Neuronal stem cell (in vitro differentiated cells): ENCODE data around the gene HIPK4.
"Not testable (repeated sequence)": the region's sequence is repeated elsewhere in the genome, so short reads cannot be mapped to it uniquely, and the experiment has no call there.

Experiments used
- DNase-seq: peaks from one replicate; pipeline ENCODE4 v3.0.0-alpha.2; 2013; ENCODE audit warnings: low spot score
- H2AFZ ChIP-seq: one replicate; pipeline ENCODE4 v1.6.1; 2013; ENCODE audit warnings: mild to moderate bottlenecking, low read length, inconsistent platforms
- H2AK5ac ChIP-seq: 2 replicates; pipeline ENCODE4 v1.6.1; 2013; ENCODE audit warnings: low read depth, mild to moderate bottlenecking, inconsistent platforms, low read length, moderate library complexity, mixed read lengths
- H2BK120ac ChIP-seq: 2 replicates; pipeline ENCODE4 v1.6.1; 2013; ENCODE audit warnings: low read depth, mild to moderate bottlenecking, inconsistent platforms, low read length, moderate library complexity, mixed read lengths
- H2BK12ac ChIP-seq: one replicate; pipeline ENCODE4 v1.6.1; 2013; ENCODE audit warnings: low read length, inconsistent platforms
- H2BK15ac ChIP-seq: 2 replicates; pipeline ENCODE4 v1.6.1; 2013; ENCODE audit warnings: mild to moderate bottlenecking, low read length, inconsistent platforms, mixed read lengths
- H2BK5ac ChIP-seq: one replicate; pipeline ENCODE4 v1.6.1; 2013; ENCODE audit warnings: inconsistent platforms, mild to moderate bottlenecking, low read length, moderate library complexity
- H3K14ac ChIP-seq: one replicate; pipeline ENCODE4 v1.6.1; 2013; ENCODE audit warnings: low read length, inconsistent platforms
- H3K18ac ChIP-seq: 2 replicates; pipeline ENCODE4 v1.6.1; 2013; ENCODE audit warnings: low read length, inconsistent platforms
- H3K23ac ChIP-seq: 2 replicates; pipeline ENCODE4 v1.6.1; 2013; ENCODE audit warnings: low read depth, mild to moderate bottlenecking, mixed read lengths, low read length, inconsistent platforms; ENCODE audit not compliant: poor library complexity
- H3K27ac ChIP-seq: replicated peaks from 3 replicates; pipeline ENCODE4 v1.5.1; 2013; ENCODE audit warnings: low read length, inconsistent platforms
- H3K27me3 ChIP-seq, 3 experiments: 2 replicates each; pipeline ENCODE4 v1.6.1; 2013; ENCODE audit warnings: low read length in 3 of 3, mild to moderate bottlenecking in 2 of 3, inconsistent platforms in 1 of 3, low read depth in 1 of 3, mixed read lengths in 1 of 3, moderate library complexity in 1 of 3; ENCODE audit not compliant: control insufficient read depth in 3 of 3, insufficient read depth in 3 of 3
- H3K36me3 ChIP-seq, 2 donors: replicated peaks in 1 of 2; 2 replicates each; pipeline ENCODE4 v1.6.1; 2013; ENCODE audit warnings: low read length in 2 of 2; ENCODE audit not compliant: control insufficient read depth in 2 of 2, insufficient read depth in 2 of 2
- H3K4ac ChIP-seq: 2 replicates; pipeline ENCODE4 v1.6.1; 2013; ENCODE audit warnings: inconsistent platforms, mild to moderate bottlenecking, low read length, moderate library complexity
- H3K4me1 ChIP-seq, 2 donors: 1 replicate in 1 of 2; 2 replicates in 1 of 2; pipeline ENCODE4 v1.6.1; 2013; ENCODE audit warnings: low read length in 2 of 2, low read depth in 1 of 2; ENCODE audit not compliant: control insufficient read depth in 2 of 2, insufficient read depth in 1 of 2
- H3K4me2 ChIP-seq: one replicate; pipeline ENCODE4 v1.6.1; 2013; ENCODE audit warnings: mild to moderate bottlenecking, low read length, inconsistent platforms; ENCODE audit not compliant: insufficient read depth, poor library complexity, severe bottlenecking
- H3K4me3 ChIP-seq, 2 donors: 2 replicates each; pipeline ENCODE4 v1.5.1; 2013; ENCODE audit warnings: low read length in 2 of 2, mild to moderate bottlenecking in 2 of 2, inconsistent platforms in 1 of 2, moderate library complexity in 1 of 2
- H3K79me1 ChIP-seq: one replicate; pipeline ENCODE4 v1.6.1; 2013; ENCODE audit warnings: low read depth, mild to moderate bottlenecking, inconsistent platforms, low read length, moderate library complexity
- H3K9ac ChIP-seq: one replicate; pipeline ENCODE4 v1.6.1; 2013; ENCODE audit warnings: mild to moderate bottlenecking, low read depth, low read length, inconsistent platforms; ENCODE audit not compliant: poor library complexity
- H3K9me3 ChIP-seq, 2 donors: replicated peaks in 1 of 2; 2 replicates each; pipeline versions ENCODE3 to v1.6.1; 2013; ENCODE audit warnings: low read length in 2 of 2, mild to moderate bottlenecking in 2 of 2, inconsistent platforms in 1 of 2, low read depth in 1 of 2, mixed read lengths in 1 of 2, moderate library complexity in 1 of 2; ENCODE audit not compliant: control insufficient read depth in 2 of 2, insufficient read depth in 1 of 2
- H4K8ac ChIP-seq: one replicate; pipeline ENCODE4 v1.6.1; 2013; ENCODE audit warnings: low read depth, mild to moderate bottlenecking, inconsistent platforms, low read length, moderate library complexity
- H4K91ac ChIP-seq: one replicate; pipeline ENCODE4 v1.6.1; 2013; ENCODE audit warnings: low read length, low read depth, mild to moderate bottlenecking, inconsistent platforms; ENCODE audit not compliant: poor library complexity
- WGBS, 2 donors: extraction: QIAGEN DNeasy Blood & Tissue Kit; methylation state at CpG; one replicate each; pipeline ENCODE4 v1.1.7; 2013; ENCODE audit warnings: missing lambda C conversion rate in 2 of 2, mixed read lengths in 1 of 2; ENCODE audit not compliant: insufficient read length in 2 of 2, insufficient replicate concordance in 1 of 2; ENCODE audit errors: extremely low coverage in 2 of 2; 5-methylcytosine and 5-hydroxymethylcytosine counted together

The HIPK4 gene

DNA sequence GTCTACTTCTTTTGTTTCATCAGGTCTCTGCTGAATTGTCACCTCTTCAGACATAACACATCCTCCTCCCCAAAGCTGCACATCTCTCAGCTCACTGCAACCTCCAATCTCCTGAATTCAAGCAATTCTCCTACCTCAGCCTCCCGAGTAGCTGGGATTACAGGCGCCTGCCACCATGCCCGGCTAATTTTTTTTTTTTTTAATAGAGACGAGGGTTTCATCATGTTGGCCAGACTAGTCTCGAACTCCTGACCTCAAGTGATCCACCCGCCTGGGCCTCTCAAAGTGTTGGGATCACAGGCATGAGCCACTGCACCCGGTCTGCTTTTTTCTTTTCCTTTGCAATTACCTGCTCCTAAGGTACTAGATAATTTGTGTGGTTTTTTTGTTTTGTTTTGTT, 42.8 kb upstream of the HIPK4 start:
- peak overlapping the region in 1 of 2 donors; percentile 52 for H3K4me3 ChIP-seq
- not testable (repeated sequence) for H2BK120ac ChIP-seq

DNA sequence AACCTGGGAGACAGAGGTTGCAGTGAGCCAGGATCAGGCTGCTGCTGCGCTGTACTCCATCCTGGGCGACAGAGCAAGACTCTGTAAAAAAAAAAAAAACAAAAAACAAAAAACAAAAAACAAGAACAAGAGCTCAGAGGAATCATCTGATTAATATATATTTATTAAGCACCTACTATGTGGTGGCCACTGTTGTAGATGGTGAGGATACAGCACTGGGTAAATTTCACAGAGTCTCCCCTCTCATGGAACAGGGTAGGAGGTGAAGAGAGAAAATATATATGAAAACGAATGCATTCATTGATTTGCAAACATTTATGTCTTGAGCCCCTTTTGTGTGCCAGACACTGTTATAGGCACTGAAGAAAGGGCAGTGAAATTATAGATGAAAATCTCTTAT, 41.7 kb upstream of the HIPK4 start:
- Histone ChIP-seq H4K91ac (no peak overlapping the region), H3K4ac (no peak overlapping the region), H3K18ac (no peak overlapping the region), H2BK120ac (no peak overlapping the region), H2AK5ac (no peak overlapping the region), H3K79me1 (peaks cover 3% of the 10 kb centered on the region), H3K36me3 (no peaks in the 10 kb centered on the region), H4K8ac (no peak overlapping the region), H2BK5ac (no peak overlapping the region), H3K27ac (no peak overlapping the region), H3K14ac (no peak overlapping the region), H3K4me1 (peaks cover 4 to 7% of the 10 kb centered on the region in 2 donors), H2BK12ac (no peak overlapping the region), H3K9me3 (no peaks in the 10 kb centered on the region), H2AFZ (no peak overlapping the region), H3K4me2 (no peak overlapping the region), H3K23ac (no peak overlapping the region), H3K4me3 (no peak overlapping the region), H3K27me3 (no peaks in the 10 kb centered on the region), H2BK15ac (no peak overlapping the region), H3K9ac (no peak overlapping the region)
- no peak for DNase-seq
- no CpG with 5 or more reads among the region's 3 CpGs for WGBS, 2 donors

More for the DNA sequence above, 42.8 kb upstream of the HIPK4 start:
- no CpG with 5 or more reads among the region's 7 CpGs for WGBS, 2 donors
- H3K18ac ChIP-seq, H2AK5ac ChIP-seq, H2BK12ac ChIP-seq, H4K8ac ChIP-seq, H2AFZ ChIP-seq, H3K79me1 ChIP-seq, DNase-seq, H3K4me1 ChIP-seq, H2BK15ac ChIP-seq, H3K14ac ChIP-seq, H3K36me3 ChIP-seq, H3K4ac ChIP-seq, H3K9me3 ChIP-seq, H3K23ac ChIP-seq, H4K91ac ChIP-seq, H3K9ac ChIP-seq, H2BK5ac ChIP-seq, H3K27me3 ChIP-seq, H3K4me2 ChIP-seq: not testable (repeated sequence)
- peak overlapping the region; percentile 73 for H3K27ac ChIP-seq

DNA sequence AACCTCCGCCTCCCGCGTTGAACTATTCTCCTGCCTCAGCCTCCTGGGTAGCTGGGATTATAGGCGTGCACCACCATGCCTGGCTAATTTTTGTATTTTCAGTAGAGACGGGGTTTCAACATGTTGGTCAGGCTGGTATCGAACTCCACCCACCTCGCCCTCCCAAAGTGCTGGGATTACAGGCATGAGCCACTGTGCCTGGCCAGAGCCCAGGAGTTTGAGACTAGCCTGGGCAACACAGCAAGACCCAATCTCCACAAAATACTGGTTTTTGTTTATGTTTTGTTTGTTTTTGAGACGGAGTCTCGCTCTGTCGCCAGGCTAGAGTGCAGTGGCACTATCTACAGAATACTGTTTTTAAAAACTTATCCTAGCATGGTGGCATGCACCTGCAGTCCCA, 40.3 kb upstream of the HIPK4 start:
- H3K27me3 ChIP-seq, H2BK12ac ChIP-seq, H2AFZ ChIP-seq, H2AK5ac ChIP-seq, H3K79me1 ChIP-seq, H3K14ac ChIP-seq, H3K23ac ChIP-seq, H3K4me1 ChIP-seq, H4K8ac ChIP-seq, H3K4ac ChIP-seq, H2BK5ac ChIP-seq, DNase-seq, H3K4me3 ChIP-seq, H3K9ac ChIP-seq, H2BK15ac ChIP-seq, H4K91ac ChIP-seq, H2BK120ac ChIP-seq, H3K18ac ChIP-seq, H3K36me3 ChIP-seq, H3K9me3 ChIP-seq, H3K4me2 ChIP-seq, H3K27ac ChIP-seq: not testable (repeated sequence)
- WGBS, 2 donors: no CpG with 5 or more reads among the region's 10 CpGs

DNA sequence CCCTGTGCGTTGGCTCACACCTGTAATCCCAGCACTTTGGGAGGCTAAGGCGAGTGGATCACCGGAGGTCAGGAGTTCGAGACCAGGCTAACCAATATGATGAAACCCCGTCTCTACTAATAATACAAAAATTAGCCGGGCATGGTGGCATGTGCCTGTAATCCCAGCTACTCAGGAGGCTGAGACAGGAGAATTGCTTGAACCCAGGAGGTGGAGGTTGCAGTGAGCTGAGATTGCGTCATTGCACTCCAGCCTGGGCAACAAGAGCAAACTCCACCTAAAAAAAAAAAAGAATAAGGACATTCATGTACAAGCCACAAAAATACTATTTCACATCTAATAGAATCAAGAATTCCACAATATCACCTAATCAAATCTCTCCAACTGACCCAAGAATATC, 38.2 kb upstream of the HIPK4 start:
- not testable (repeated sequence) for H2AFZ ChIP-seq, H3K23ac ChIP-seq, H3K4ac ChIP-seq, H4K91ac ChIP-seq, H3K27ac ChIP-seq, H3K18ac ChIP-seq, DNase-seq, H2BK120ac ChIP-seq, H3K36me3 ChIP-seq, H4K8ac ChIP-seq, H3K9me3 ChIP-seq, H3K14ac ChIP-seq, H3K27me3 ChIP-seq, H2BK5ac ChIP-seq, H2BK12ac ChIP-seq, H3K4me2 ChIP-seq, H2AK5ac ChIP-seq, H2BK15ac ChIP-seq, H3K9ac ChIP-seq, H3K79me1 ChIP-seq, H3K4me3 ChIP-seq, H3K4me1 ChIP-seq
- no CpG with 5 or more reads among the region's 7 CpGs for WGBS, 2 donors
